IMR-90 (cell line): ENCODE data around the gene DGKD. TPM values are rescaled to one million over a fixed set of nuclear protein-coding genes. Genes with fewer than 3 reads are reported as not detected.

Experiments
- ATAC-seq: fragments of 200-7000 bp; cut with Tn5 transposase; 2 replicates; pipeline ENCODE4 v1.9.1; 2020; ENCODE audit warnings: low read depth, mild to moderate bottlenecking, moderate library complexity
- BruUV-seq: library from RNA; stranded (reverse); fragments of 400-500 nt; replicated peaks from 2 replicates; lab custom pipeline; 2021; lab: Mats Ljungman, UMichigan
- CTCF ChIA-PET: fragments of 300-600 bp; formaldehyde crosslinking; extraction: SDS; loops from one replicate; lab custom pipeline; 2021; ENCODE audit warnings: antibody characterized with exemption; lab: Yijun Ruan, JAX
- POLR2A ChIA-PET: fragments of 300-600 bp; sonication (Branson Sonifier 250); formaldehyde crosslinking; loops from one replicate; lab custom pipeline; 2022; ENCODE audit warnings: antibody characterized with exemption; ENCODE audit not compliant: unreplicated experiment; lab: Charles Lee
- DNase-seq: peaks from one replicate; pipeline ENCODE4 v3.0.0; 2013
- H2AFZ ChIP-seq: replicated peaks from 2 replicates; pipeline ENCODE3; 2013; ENCODE audit warnings: low read length, mild to moderate bottlenecking; ENCODE audit not compliant: poor library complexity
- H2AK5ac ChIP-seq: 2 replicates; pipeline ENCODE4 v1.6.1; 2013; ENCODE audit warnings: low read depth, low read length, inconsistent platforms
- H2AK9ac ChIP-seq: replicated peaks from 2 replicates; pipeline ENCODE3; 2013; ENCODE audit warnings: mild to moderate bottlenecking, low read depth, low read length, moderate library complexity; ENCODE audit not compliant: poor library complexity
- H2BK120ac ChIP-seq: 2 replicates; pipeline ENCODE4 v1.6.1; 2013; ENCODE audit warnings: low read depth, low read length, inconsistent platforms
- H2BK15ac ChIP-seq: 3 replicates; pipeline ENCODE4 v1.6.1; 2013; ENCODE audit warnings: low read depth, low read length, inconsistent platforms
- H2BK20ac ChIP-seq: 2 replicates; pipeline ENCODE4 v1.6.1; 2013; ENCODE audit warnings: low read depth, mild to moderate bottlenecking, inconsistent platforms, low read length, moderate library complexity
- H2BK5ac ChIP-seq: 2 replicates; pipeline ENCODE4 v1.6.1; 2013; ENCODE audit warnings: mild to moderate bottlenecking, low read depth, low read length, inconsistent platforms; ENCODE audit not compliant: poor library complexity, severe bottlenecking
- H3K14ac ChIP-seq: replicated peaks from 2 replicates; pipeline ENCODE4 v1.6.1; 2013; ENCODE audit warnings: low read depth, low read length, inconsistent platforms
- H3K18ac ChIP-seq: 2 replicates; pipeline ENCODE4 v1.6.1; 2013; ENCODE audit warnings: low read depth, low read length, control low read depth
- H3K23ac ChIP-seq: 2 replicates; pipeline ENCODE4 v1.6.1; 2013; ENCODE audit warnings: low read depth, low read length, inconsistent platforms
- H3K27ac ChIP-seq: 2 replicates; pipeline ENCODE4 v1.5.1; 2013; ENCODE audit warnings: mild to moderate bottlenecking, control low read depth, low read length; ENCODE audit not compliant: insufficient read depth
- H3K27me3 ChIP-seq: 2 replicates; pipeline ENCODE4 v1.6.1; 2013; ENCODE audit warnings: low read length; ENCODE audit not compliant: control insufficient read depth, insufficient read depth
- H3K36me3 ChIP-seq: 2 replicates; pipeline ENCODE4 v1.6.1; 2013; ENCODE audit warnings: low read length, mixed read lengths; ENCODE audit not compliant: control insufficient read depth, insufficient read depth
- H3K4ac ChIP-seq: 2 replicates; pipeline ENCODE4 v1.6.1; 2013; ENCODE audit warnings: low read depth, low read length, inconsistent platforms
- H3K4me1 ChIP-seq: 2 replicates; pipeline ENCODE4 v1.6.1; 2013; ENCODE audit warnings: low read length, mixed read lengths; ENCODE audit not compliant: control insufficient read depth, insufficient read depth
- H3K4me2 ChIP-seq: 2 replicates; pipeline ENCODE4 v1.6.1; 2013; ENCODE audit warnings: low read depth, mild to moderate bottlenecking, control low read depth, low read length, moderate library complexity
- H3K4me3 ChIP-seq: 2 replicates; pipeline ENCODE4 v1.5.1; 2013; ENCODE audit warnings: low read depth, mild to moderate bottlenecking, control low read depth, low read length, moderate library complexity; ENCODE audit not compliant: insufficient read depth
- H3K56ac ChIP-seq: 2 replicates; pipeline ENCODE4 v1.6.1; 2013; ENCODE audit warnings: low read length, inconsistent platforms; ENCODE audit not compliant: insufficient read depth; ENCODE audit errors: extremely low read depth
- H3K79me1 ChIP-seq, 2 experiments: 2 replicates each; pipeline ENCODE4 v1.6.1; 2013; ENCODE audit warnings: low read length in 2 of 2, inconsistent platforms in 1 of 2, low read depth in 1 of 2
- H3K9ac ChIP-seq: 2 replicates; pipeline ENCODE4 v1.6.1; 2013; ENCODE audit warnings: low read depth, low read length, control low read depth
- H3K9me1 ChIP-seq: 2 replicates; pipeline ENCODE4 v1.6.1; 2013; ENCODE audit warnings: low read length, inconsistent platforms; ENCODE audit not compliant: insufficient read depth
- H3K9me3 ChIP-seq: 2 replicates; pipeline ENCODE4 v1.6.1; 2013; ENCODE audit warnings: low read length; ENCODE audit not compliant: control insufficient read depth, insufficient read depth
- H4K20me1 ChIP-seq: 2 replicates; pipeline ENCODE4 v1.6.1; 2013; ENCODE audit warnings: low read length, inconsistent platforms; ENCODE audit not compliant: insufficient read depth
- H4K5ac ChIP-seq: 2 replicates; pipeline ENCODE4 v1.6.1; 2013; ENCODE audit warnings: mild to moderate bottlenecking, low read depth, low read length, control low read depth
- H4K8ac ChIP-seq, 2 experiments: 2 replicates each; pipeline ENCODE4 v1.6.1; 2013; ENCODE audit warnings: low read depth in 2 of 2, low read length in 2 of 2, control low read depth in 1 of 2, inconsistent platforms in 1 of 2
- H4K91ac ChIP-seq: 2 replicates; pipeline ENCODE4 v1.6.1; 2013; ENCODE audit warnings: low read depth, low read length, inconsistent platforms; ENCODE audit not compliant: insufficient read depth
- CEBPB ChIP-seq: IDR thresholded peaks from 2 replicates; pipeline ENCODE4 v1.6.1; 2012; ENCODE audit warnings: low read depth, low read length, improper control_type of control experiment
- CHD1 ChIP-seq: IDR thresholded peaks from 2 replicates; pipeline ENCODE4 v1.6.1; 2012; ENCODE audit warnings: low read depth, low read length, improper control_type of control experiment
- ELK1 ChIP-seq: fragments of 150-350 bp; IDR thresholded peaks from 2 replicates; pipeline ENCODE4 v1.6.1; 2016; ENCODE audit warnings: low read depth, mild to moderate bottlenecking, low read length, moderate library complexity, borderline replicate concordance
- FOS ChIP-seq: fragments of 150-350 bp; IDR thresholded peaks from 2 replicates; pipeline ENCODE4 v1.6.1; 2016; ENCODE audit warnings: low read depth, low read length
- MAZ ChIP-seq: IDR thresholded peaks from 2 replicates; pipeline ENCODE4 v1.6.1; 2012; ENCODE audit warnings: low read depth, mild to moderate bottlenecking, low read length, improper control_type of control experiment, moderate library complexity, borderline replicate concordance
- MXI1 ChIP-seq: IDR thresholded peaks from 2 replicates; pipeline ENCODE4 v1.6.1; 2012; ENCODE audit warnings: low read depth, mild to moderate bottlenecking, low read length, moderate library complexity, borderline replicate concordance
- NFE2L2 ChIP-seq: fragments of 150-350 bp; IDR thresholded peaks from 2 replicates; pipeline ENCODE4 v1.6.1; 2016; ENCODE audit warnings: low read depth, mild to moderate bottlenecking, low read length
- RAD21 ChIP-seq: IDR thresholded peaks from 2 replicates; pipeline ENCODE4 v1.6.1; 2012; ENCODE audit warnings: low read length, improper control_type of control experiment
- RCOR1 ChIP-seq: IDR thresholded peaks from 2 replicates; pipeline ENCODE4 v1.6.1; 2012; ENCODE audit warnings: mild to moderate bottlenecking, low read length, improper control_type of control experiment; ENCODE audit not compliant: insufficient replicate concordance
- RFX5 ChIP-seq: IDR thresholded peaks from 2 replicates; pipeline ENCODE4 v1.8.0; 2012; ENCODE audit warnings: low read depth, mild to moderate bottlenecking, low read length, moderate library complexity
- SMC3 ChIP-seq: fragments of 150-350 bp; IDR thresholded peaks from 2 replicates; pipeline ENCODE4 v1.6.1; 2016; ENCODE audit warnings: low read depth, mild to moderate bottlenecking, antibody characterized with exemption, low read length, moderate library complexity
- USF2 ChIP-seq: fragments of 150-350 bp; IDR thresholded peaks from 2 replicates; pipeline ENCODE4 v1.6.1; 2017; ENCODE audit warnings: mild to moderate bottlenecking, antibody characterized with exemption, low read length, low read depth
- WGBS, 2 experiments: methylation state at CpG; one replicate each; pipeline versions ENCODE4 v1.1.5 to v1.1.7; 2013; ENCODE audit warnings: missing lambda C conversion rate in 2 of 2; ENCODE audit not compliant: insufficient read length in 1 of 2; ENCODE audit errors: extremely low coverage in 2 of 2; 5-methylcytosine and 5-hydroxymethylcytosine counted together
- dilution Hi-C: fragments of 300-500 bp; cut with HindIII; formaldehyde crosslinking; loops from one replicate; pipeline ENCODE4 v1.14.3; 2018; ENCODE audit warnings: low sequenced_read_pairs; ENCODE audit not compliant: unreplicated experiment
- in situ Hi-C: fragments of 300-500 bp; cut with MboI; formaldehyde crosslinking; loops from 3 replicates; pipeline ENCODE4 v1.14.3; 2019; ENCODE audit warnings: low sequenced_read_pairs, inconsistent platforms, mixed read lengths
- intact Hi-C: fragments of 100-400 bp; cut with micrococcal nuclease; formaldehyde crosslinking; loops from 2 replicates; pipeline ENCODE4 v1.10.0; 2022
- polyA plus RNA-seq, 3 experiments: library from polyadenylated mRNA; depleted of rRNA; stranded (reverse); fragments of >200 nt; gene quantifications; 2 replicates each; pipeline ENCODE4 v1.2.3, GENCODE V29; 2012; ENCODE audit warnings: low replicate concordance in 1 of 3
- total RNA-seq: library from RNA; depleted of rRNA; stranded (reverse); fragments of >200 nt; gene quantifications from 2 replicates; pipeline ENCODE4 v1.2.3, GENCODE V29; 2012

The DGKD gene
- total and polyA plus RNA-seq, 2 of the 4 experiments (the other 2 are of a cell fraction), result 6.5 to 10.1 TPM

- DNase-seq (no peak), ATAC-seq (no peak)
- Histone ChIP-seq H3K79me1 (no peaks in the 10 kb centered on the region; a peak in 1 of 4 replicates), H4K5ac (no peak overlapping the region), H3K18ac (no peak overlapping the region), H4K91ac (no peak overlapping the region), H3K23ac (no peak overlapping the region), H2BK20ac (no peak overlapping the region), H3K27me3 (no peaks in the 10 kb centered on the region), H3K4ac (no peak overlapping the region), H3K9me1 (peaks cover 2% of the 10 kb centered on the region; the same call in 1 of the 2 replicates), H2AFZ (no peak overlapping the region), H3K4me2 (no peak overlapping the region), H3K9me3 (no peaks in the 10 kb centered on the region), H3K4me1 (peaks cover 5% of the 10 kb centered on the region), H4K8ac (no peak overlapping the region), H4K20me1 (no peaks in the 10 kb centered on the region), H2AK5ac (no peak overlapping the region), H3K14ac (no peak overlapping the region), H3K9ac (no peak overlapping the region), H3K27ac (no peak overlapping the region), H3K4me3 (no peak overlapping the region), H3K56ac (no peak overlapping the region), H3K36me3 (peaks cover 41% of the 10 kb centered on the region; the same call in 1 of the 2 replicates), H2BK120ac (no peak overlapping the region), H2BK15ac (no peak overlapping the region), H2AK9ac (no peak overlapping the region), H2BK5ac (no peak overlapping the region)
- WGBS, 2 experiments, result no CpG with 5 or more reads among the region's 10 CpGs
- no TSS peak for BruUV-seq
- dilution Hi-C loops (no loop called here), in situ Hi-C loops (loop anchor here (25.0 kb wide), 1 partner anchor 363 kb away; no protein-coding TSS in a partner anchor), intact Hi-C loops (no loop called here)
- no peak for TF ChIP-seq NFE2L2
- no peak for TF ChIP-seq RAD21
- TF ChIP-seq MXI1, result no peak
- no peak for TF ChIP-seq SMC3
- no peak for TF ChIP-seq MAZ
- no peak for TF ChIP-seq USF2
- TF ChIP-seq FOS, result no peak
- TF ChIP-seq RFX5, result no peak
- no peak for TF ChIP-seq ELK1
- TF ChIP-seq CHD1, result no peak
- TF ChIP-seq RCOR1, result no peak
- no peak for TF ChIP-seq CEBPB
- POLR2A ChIA-PET, result no interaction called here
- CTCF ChIA-PET, result no interaction called here
These were observed 119.6 kb downstream of the DGKD start for GRCh38 chr2:233473878-233474277.
